SK-N-SH treated with all-trans-retinoic acid at 6 μM for 48 hours (cell line): ENCODE measurements around the gene PLEKHN1.

Source experiments
- ATAC-seq: fragments of 200-7000 bp; cut with Tn5 transposase; 3 replicates; pipeline ENCODE4 v1.9.1; 2020; ENCODE audit warnings: mild to moderate bottlenecking, moderate library complexity
- BACH2 ChIP-seq: fragments of 250-450 bp; sonication (Bioruptor Pico); IDR thresholded peaks from 2 replicates; pipeline ENCODE4 v1.9.0; 2021; ENCODE audit warnings: mild to moderate bottlenecking, borderline replicate concordance
- CSDC2 ChIP-seq: fragments of 250-450 bp; sonication (Bioruptor Pico); IDR thresholded peaks from 2 replicates; pipeline ENCODE4 v1.5.0; 2020; ENCODE audit warnings: mild to moderate bottlenecking, moderate library complexity
- CSRNP3 ChIP-seq: fragments of 250-450 bp; sonication (Bioruptor Pico); IDR thresholded peaks from 2 replicates; pipeline ENCODE4 v1.5.1; 2021; ENCODE audit warnings: mild to moderate bottlenecking, moderate library complexity
- GLIS3 ChIP-seq: fragments of 250-450 bp; sonication (Bioruptor Pico); IDR thresholded peaks from 2 replicates; pipeline ENCODE4 v1.5.0; 2020; ENCODE audit warnings: mild to moderate bottlenecking, moderate library complexity
- OSR1 ChIP-seq: fragments of 250-450 bp; sonication (Bioruptor Pico); IDR thresholded peaks from 2 replicates; pipeline ENCODE4 v1.8.0; 2022; ENCODE audit warnings: moderate library complexity, mild to moderate bottlenecking, inconsistent platforms
- PATZ1 ChIP-seq: fragments of 250-450 bp; sonication (Bioruptor Pico); IDR thresholded peaks from 2 replicates; pipeline ENCODE4 v1.8.0; 2020; ENCODE audit warnings: mild to moderate bottlenecking, moderate library complexity, borderline replicate concordance
- POU6F1 ChIP-seq: fragments of 250-450 bp; sonication (Bioruptor Pico); IDR thresholded peaks from 2 replicates; pipeline ENCODE4 v1.8.0; 2021; ENCODE audit warnings: low read depth, mild to moderate bottlenecking, moderate library complexity, borderline replicate concordance
- RARB ChIP-seq: fragments of 250-450 bp; sonication (Bioruptor Pico); IDR thresholded peaks from 2 replicates; pipeline ENCODE4 v1.8.0; 2021; ENCODE audit warnings: mild to moderate bottlenecking, moderate library complexity
- TCF4 ChIP-seq: fragments of 250-450 bp; sonication (Bioruptor Pico); IDR thresholded peaks from 2 replicates; pipeline ENCODE4 v1.8.0; 2021; ENCODE audit warnings: mild to moderate bottlenecking, moderate library complexity, borderline replicate concordance
- TOX ChIP-seq: fragments of 250-450 bp; sonication (Bioruptor Pico); IDR thresholded peaks from 2 replicates; pipeline ENCODE4 v1.8.0; 2021; ENCODE audit warnings: mild to moderate bottlenecking, moderate library complexity, borderline replicate concordance
- TSHZ2 ChIP-seq: fragments of 250-450 bp; sonication (Bioruptor Pico); IDR thresholded peaks from 2 replicates; pipeline ENCODE4 v1.5.0; 2020; ENCODE audit warnings: mild to moderate bottlenecking, moderate library complexity
- ZC3H10 ChIP-seq: fragments of 250-450 bp; sonication (Bioruptor Pico); IDR thresholded peaks from 2 replicates; pipeline ENCODE4 v1.5.1; 2021; ENCODE audit warnings: mild to moderate bottlenecking, moderate library complexity
- ZFP3 ChIP-seq: fragments of 250-450 bp; sonication (Bioruptor Pico); IDR thresholded peaks from 2 replicates; pipeline ENCODE4 v1.5.0; 2020; ENCODE audit warnings: mild to moderate bottlenecking, moderate library complexity
- ZFP30 ChIP-seq: fragments of 450-650 bp; formaldehyde crosslinking; IDR thresholded peaks from 2 replicates; pipeline ENCODE4 v1.5.0; 2022; ENCODE audit warnings: mild to moderate bottlenecking, moderate library complexity
- ZNF565 ChIP-seq: fragments of 450-650 bp; formaldehyde crosslinking; conservative IDR thresholded peaks from 2 replicates; pipeline ENCODE4 v1.5.0; 2020; ENCODE audit warnings: low read depth, mild to moderate bottlenecking, moderate library complexity
- ZNF70 ChIP-seq: fragments of 450-650 bp; formaldehyde crosslinking; IDR thresholded peaks from 2 replicates; pipeline ENCODE4 v1.5.0; 2020; ENCODE audit warnings: mild to moderate bottlenecking, moderate library complexity
- ZNF8 ChIP-seq: fragments of 450-650 bp; formaldehyde crosslinking; IDR thresholded peaks from 2 replicates; pipeline ENCODE4 v1.5.0; 2020; ENCODE audit warnings: mild to moderate bottlenecking, moderate library complexity

The PLEKHN1 gene

GRCh38 chr1:1021010-1021919 is 55.0 kb downstream of the PLEKHN1 start:
- ATAC-seq, result peak; percentile 43
- TF ChIP-seq CSDC2 (CRISPR knock-in tag) (no peak), ZFP30 (CRISPR knock-in tag) (no peak), GLIS3 (CRISPR knock-in tag) (no peak), TSHZ2 (no peak), ZFP3 (no peak), POU6F1 (CRISPR knock-in tag) (no peak), ZC3H10 (CRISPR knock-in tag) (no peak), TCF4 (no peak), CSRNP3 (CRISPR knock-in tag) (no peak), PATZ1 (CRISPR knock-in tag) (no peak), ZNF8 (CRISPR knock-in tag) (no peak), RARB (CRISPR knock-in tag) (no peak)

GRCh38 chr1:1021920-1022259 is 55.6 kb downstream of the PLEKHN1 start:
- ATAC-seq, result no peak
- TF ChIP-seq CSRNP3 (CRISPR knock-in tag) (no peak), GLIS3 (CRISPR knock-in tag) (no peak), ZNF565 (CRISPR knock-in tag) (no peak), TOX (CRISPR knock-in tag) (no peak), TCF4 (no peak), CSDC2 (CRISPR knock-in tag) (no peak), OSR1 (no peak), RARB (CRISPR knock-in tag) (no peak), PATZ1 (CRISPR knock-in tag) (no peak), POU6F1 (CRISPR knock-in tag) (no peak), ZNF70 (CRISPR knock-in tag) (no peak), BACH2 (CRISPR knock-in tag) (no peak), ZNF8 (CRISPR knock-in tag) (no peak), ZFP3 (no peak)
